Skeletal muscle satellite cell (primary cell): ENCODE results near the gene CLOCK.

Source experiments
- H3K27me3 ChIP-seq: 2 replicates; pipeline ENCODE4 v1.7.0; 2013; ENCODE audit warnings: low read length; ENCODE audit not compliant: control insufficient read depth, insufficient read depth
- H3K36me3 ChIP-seq: 2 replicates; pipeline ENCODE4 v1.7.0; 2013; ENCODE audit warnings: mild to moderate bottlenecking, control low read depth, low read length; ENCODE audit not compliant: insufficient read depth
- H3K4me1 ChIP-seq: 2 replicates; pipeline ENCODE4 v1.7.0; 2013; ENCODE audit warnings: low read length; ENCODE audit not compliant: control insufficient read depth, insufficient read depth
- H3K4me2 ChIP-seq: 2 replicates; pipeline ENCODE4 v1.7.0; 2013; ENCODE audit warnings: mild to moderate bottlenecking, low read length
- H3K4me3 ChIP-seq: 2 replicates; pipeline ENCODE4 v1.7.0; 2013; ENCODE audit warnings: low read length
- H3K9ac ChIP-seq: 2 replicates; pipeline ENCODE4 v1.7.0; 2013; ENCODE audit warnings: mild to moderate bottlenecking, low read depth, low read length, moderate library complexity
- H3K9me3 ChIP-seq: replicated peaks from 2 replicates; pipeline ENCODE4 v1.7.0; 2013; ENCODE audit warnings: mild to moderate bottlenecking, control low read depth, low read length

Gene CLOCK

GRCh38 chr4:55410431-55410830, 136.3 kb downstream of the CLOCK start:
- no peaks in the 10 kb centered on the region for H3K9me3 ChIP-seq
- no peak overlapping the region for H3K9ac ChIP-seq
- peaks cover 44% of the 10 kb centered on the region for H3K36me3 ChIP-seq
- H3K4me1 ChIP-seq: peaks cover 23% of the 10 kb centered on the region
- no peak overlapping the region for H3K4me3 ChIP-seq
- no peaks in the 10 kb centered on the region for H3K27me3 ChIP-seq
- peak overlapping the region; percentile 70 for H3K4me2 ChIP-seq

GRCh38 chr4:55409468-55410171, 137.1 kb downstream of the CLOCK start:
- Histone ChIP-seq H3K27me3 (no peaks in the 10 kb centered on the region), H3K4me1 (peaks cover 23% of the 10 kb centered on the region), H3K4me2 (peak overlapping the region; percentile 70), H3K4me3 (peak overlapping the region; percentile 46), H3K9ac (peak overlapping the region; percentile 42), H3K36me3 (peaks cover 46% of the 10 kb centered on the region), H3K9me3 (no peaks in the 10 kb centered on the region)

- H3K27me3 ChIP-seq: no peaks in the 10 kb centered on the region
- no peak overlapping the region for H3K4me3 ChIP-seq
- H3K4me1 ChIP-seq: peaks cover 23% of the 10 kb centered on the region
- no peaks in the 10 kb centered on the region for H3K9me3 ChIP-seq
- H3K36me3 ChIP-seq: peaks cover 52% of the 10 kb centered on the region
- no peak overlapping the region for H3K4me2 ChIP-seq
- H3K9ac ChIP-seq: no peak overlapping the region
Observed at GRCh38 chr4:55407764-55408163, 138.9 kb downstream of the CLOCK start.

DNA sequence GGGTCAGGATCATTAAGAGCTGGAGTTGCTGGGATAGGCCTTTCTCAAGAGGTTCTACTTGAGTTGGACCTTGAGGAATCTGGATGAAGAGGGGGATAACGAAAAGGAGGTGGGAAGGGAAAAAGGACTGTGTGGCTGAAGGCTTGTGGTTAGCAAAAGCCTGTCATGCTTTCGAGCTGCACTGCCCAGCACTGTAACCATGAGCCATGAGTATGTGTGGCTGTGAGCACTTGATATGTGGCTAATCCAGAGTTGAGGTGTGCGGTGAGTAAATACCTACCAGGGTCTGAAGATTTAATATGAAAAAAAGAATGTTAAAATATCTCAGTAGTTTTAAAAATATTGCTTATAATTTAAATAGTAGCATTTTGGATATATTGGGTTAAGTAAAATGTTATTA, 139.6 kb downstream of the CLOCK start:
- Histone ChIP-seq H3K4me1 (peaks cover 23% of the 10 kb centered on the region), H3K9me3 (no peaks in the 10 kb centered on the region), H3K9ac (no peak overlapping the region), H3K4me2 (no peak overlapping the region), H3K27me3 (no peaks in the 10 kb centered on the region), H3K4me3 (no peak overlapping the region), H3K36me3 (peaks cover 52% of the 10 kb centered on the region)

GRCh38 chr4:55406545-55406944, 140.2 kb downstream of the CLOCK start:
- no peaks in the 10 kb centered on the region for H3K27me3 ChIP-seq
- H3K36me3 ChIP-seq: peaks cover 48% of the 10 kb centered on the region
- H3K4me3 ChIP-seq: no peak overlapping the region
- no peak overlapping the region for H3K9ac ChIP-seq
- H3K4me1 ChIP-seq: peaks cover 23% of the 10 kb centered on the region
- no peaks in the 10 kb centered on the region for H3K9me3 ChIP-seq
- no peak overlapping the region for H3K4me2 ChIP-seq

DNA sequence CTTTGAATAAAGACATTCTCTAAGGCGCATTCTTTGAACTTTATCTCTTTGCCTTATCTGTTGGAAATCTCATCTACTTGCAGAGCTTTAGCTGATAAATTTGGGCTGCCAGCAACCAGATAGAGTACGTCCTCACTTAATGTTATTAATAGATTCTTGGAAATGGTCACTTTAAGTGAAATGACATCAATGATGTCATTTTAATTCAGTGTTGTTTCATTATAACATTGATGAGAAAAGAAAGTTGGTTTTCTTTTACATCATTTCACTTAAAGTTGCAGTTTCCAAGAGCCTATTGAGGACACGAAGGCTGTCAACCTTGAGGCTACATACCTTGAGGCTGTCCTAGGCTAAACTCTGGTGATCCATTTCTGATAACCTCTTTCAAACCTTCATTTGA, 141.6 kb downstream of the CLOCK start:
- Histone ChIP-seq H3K9me3 (no peaks in the 10 kb centered on the region), H3K4me1 (peaks cover 24% of the 10 kb centered on the region), H3K9ac (no peak overlapping the region), H3K4me2 (no peak overlapping the region), H3K36me3 (peaks cover 52% of the 10 kb centered on the region), H3K4me3 (no peak overlapping the region), H3K27me3 (no peaks in the 10 kb centered on the region)

GRCh38 chr4:55399581-55399980, 147.1 kb downstream of the CLOCK start:
- H3K9ac ChIP-seq: peak overlapping the region; percentile 100
- H3K4me3 ChIP-seq: peak overlapping the region; percentile 88
- H3K4me2 ChIP-seq: peak overlapping the region; percentile 99
- no peaks in the 10 kb centered on the region for H3K27me3 ChIP-seq
- peaks cover 19% of the 10 kb centered on the region for H3K4me1 ChIP-seq
- H3K36me3 ChIP-seq: peaks cover 45% of the 10 kb centered on the region
- no peaks in the 10 kb centered on the region for H3K9me3 ChIP-seq

GRCh38 chr4:55398966-55399365, 147.7 kb downstream of the CLOCK start:
- Histone ChIP-seq H3K4me3 (peak overlapping the region; percentile 88), H3K36me3 (peaks cover 40% of the 10 kb centered on the region), H3K9ac (peak overlapping the region; percentile 100), H3K4me1 (peaks cover 19% of the 10 kb centered on the region), H3K9me3 (no peaks in the 10 kb centered on the region), H3K4me2 (peak overlapping the region; percentile 99), H3K27me3 (no peaks in the 10 kb centered on the region)

- H3K4me3 ChIP-seq: peak overlapping the region; percentile 88
- peak overlapping the region; percentile 99 for H3K4me2 ChIP-seq
- H3K9ac ChIP-seq: peak overlapping the region; percentile 100
Observed at GRCh38 chr4:55398461-55398860, 148.2 kb downstream of the CLOCK start.

GRCh38 chr4:55397520-55398321, 149.0 kb downstream of the CLOCK start:
- Histone ChIP-seq H3K9ac (peak overlapping the region; percentile 100), H3K36me3 (peaks cover 30% of the 10 kb centered on the region), H3K4me2 (peak overlapping the region; percentile 99), H3K27me3 (no peaks in the 10 kb centered on the region), H3K9me3 (no peaks in the 10 kb centered on the region), H3K4me1 (peaks cover 26% of the 10 kb centered on the region), H3K4me3 (peak overlapping the region; percentile 88)

More at GRCh38 chr4:55398461-55398860, 148.2 kb downstream of the CLOCK start:
- peaks cover 22% of the 10 kb centered on the region for H3K4me1 ChIP-seq
- peaks cover 35% of the 10 kb centered on the region for H3K36me3 ChIP-seq
- no peaks in the 10 kb centered on the region for H3K27me3 ChIP-seq
- H3K9me3 ChIP-seq: no peaks in the 10 kb centered on the region

DNA sequence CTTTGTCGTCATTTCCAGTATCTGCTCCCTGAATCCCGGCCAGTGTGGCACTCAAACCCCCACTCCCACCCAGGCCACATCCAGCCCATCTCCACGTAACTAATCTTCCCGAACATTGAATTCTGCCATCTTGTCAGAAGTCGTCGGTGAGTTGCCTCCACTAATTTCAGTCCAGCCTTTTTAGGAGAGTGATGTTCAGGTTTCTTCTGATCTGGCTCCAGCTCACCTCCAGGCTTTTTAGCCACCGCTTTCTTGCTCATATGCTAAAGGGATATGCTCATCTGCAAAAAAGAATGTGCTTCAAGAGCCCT, 149.6 kb downstream of the CLOCK start:
- H3K9me3 ChIP-seq: no peaks in the 10 kb centered on the region
- H3K36me3 ChIP-seq: peaks cover 30% of the 10 kb centered on the region
- peak overlapping the region; percentile 88 for H3K4me3 ChIP-seq
- H3K4me2 ChIP-seq: peak overlapping the region; percentile 99
- no peaks in the 10 kb centered on the region for H3K27me3 ChIP-seq
- peak overlapping the region; percentile 100 for H3K9ac ChIP-seq
- peaks cover 26% of the 10 kb centered on the region for H3K4me1 ChIP-seq
